Measurements from ENCODE around the gene TMOD1. TPM values are rescaled to one million over a fixed set of nuclear protein-coding genes. Genes with fewer than 3 reads are reported as not detected.

TMOD1 gene
- total RNA-seq, 1 donor from 2014 or later: 1.9 TPM

DNA sequence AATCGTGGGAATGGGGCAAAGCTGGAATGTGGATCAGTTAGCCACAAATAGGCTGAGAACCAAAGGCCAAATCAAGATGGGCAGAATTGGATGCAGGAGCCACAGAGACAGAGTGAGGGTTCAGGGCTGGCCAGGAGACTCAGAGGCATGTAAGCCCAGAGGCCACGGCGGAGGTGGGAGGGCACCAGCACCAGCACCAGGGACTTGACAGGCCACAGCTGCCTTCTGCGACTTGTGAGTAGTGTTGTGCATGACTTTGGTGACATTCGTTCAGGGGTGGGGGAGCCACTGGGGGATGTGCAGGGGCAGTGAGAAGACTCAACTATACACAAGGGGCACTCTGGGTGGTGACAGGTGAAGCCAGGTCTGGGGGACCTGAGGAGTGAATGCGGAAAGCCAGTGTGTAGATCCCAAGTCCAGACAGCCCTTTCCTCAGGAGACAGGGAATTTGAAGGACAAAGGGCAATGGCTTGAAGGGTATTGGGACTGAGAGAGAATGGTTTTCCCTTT is 53.2 kb downstream of the TMOD1 start:
- H3K4me3 Mint-ChIP-seq: no peak overlapping the region
- ChIA-PET CTCF (no interaction called here), POLR2A (no interaction called here)
- no peaks in the 10 kb centered on the region for H3K4me1 Mint-ChIP-seq
- TF ChIP-seq, protein P1, sequence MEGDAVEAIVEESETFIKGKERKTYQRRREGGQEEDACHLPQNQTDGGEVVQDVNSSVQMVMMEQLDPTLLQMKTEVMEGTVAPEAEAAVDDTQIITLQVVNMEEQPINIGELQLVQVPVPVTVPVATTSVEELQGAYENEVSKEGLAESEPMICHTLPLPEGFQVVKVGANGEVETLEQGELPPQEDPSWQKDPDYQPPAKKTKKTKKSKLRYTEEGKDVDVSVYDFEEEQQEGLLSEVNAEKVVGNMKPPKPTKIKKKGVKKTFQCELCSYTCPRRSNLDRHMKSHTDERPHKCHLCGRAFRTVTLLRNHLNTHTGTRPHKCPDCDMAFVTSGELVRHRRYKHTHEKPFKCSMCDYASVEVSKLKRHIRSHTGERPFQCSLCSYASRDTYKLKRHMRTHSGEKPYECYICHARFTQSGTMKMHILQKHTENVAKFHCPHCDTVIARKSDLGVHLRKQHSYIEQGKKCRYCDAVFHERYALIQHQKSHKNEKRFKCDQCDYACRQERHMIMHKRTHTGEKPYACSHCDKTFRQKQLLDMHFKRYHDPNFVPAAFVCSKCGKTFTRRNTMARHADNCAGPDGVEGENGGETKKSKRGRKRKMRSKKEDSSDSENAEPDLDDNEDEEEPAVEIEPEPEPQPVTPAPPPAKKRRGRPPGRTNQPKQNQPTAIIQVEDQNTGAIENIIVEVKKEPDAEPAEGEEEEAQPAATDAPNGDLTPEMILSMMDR (IDR thresholded peaks at IDR 0.05): no peak
- DNase-seq (no peak), ATAC-seq (ENCODE audit: low read depth) (no peak)
- H3K36me3 Mint-ChIP-seq (ENCODE audit: low read depth): no peaks in the 10 kb centered on the region
- H3K27ac Mint-ChIP-seq: no peak overlapping the region
- intact Hi-C loops (cut with micrococcal nuclease): no loop called here
- H3K9me3 Mint-ChIP-seq: no peaks in the 10 kb centered on the region
- H3K27me3 Mint-ChIP-seq: peaks cover 23% of the 10 kb centered on the region

DNA sequence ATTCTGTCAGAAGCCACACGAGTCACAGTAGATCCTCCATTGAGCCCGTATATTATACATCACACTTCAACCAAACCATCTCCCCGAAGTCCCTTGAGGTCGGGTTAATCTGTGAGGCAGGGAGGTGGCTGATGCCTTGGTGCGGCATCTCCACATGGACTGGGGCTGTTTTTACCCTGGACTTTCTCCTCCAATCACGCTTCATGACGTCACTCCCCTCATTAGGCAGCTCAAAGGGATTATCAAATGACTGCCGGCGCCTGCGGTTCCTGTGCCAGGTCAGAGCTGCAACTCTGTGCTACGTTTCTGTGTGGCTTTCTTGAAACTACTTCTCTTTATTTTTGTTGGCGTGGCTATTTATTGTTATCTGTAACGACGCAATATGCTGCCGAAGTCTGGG is 53.7 kb downstream of the TMOD1 start:
- TF ChIP-seq, protein P1 (IDR thresholded peaks at IDR 0.05): no peak
- Mint-ChIP-seq H3K36me3 (ENCODE audit: low read depth) (no peaks in the 10 kb centered on the region), H3K4me3 (no peak overlapping the region), H3K27ac (no peak overlapping the region), H3K9me3 (no peaks in the 10 kb centered on the region), H3K27me3 (peaks cover 25% of the 10 kb centered on the region), H3K4me1 (no peaks in the 10 kb centered on the region)
- DNase-seq: no peak
- intact Hi-C loops (cut with micrococcal nuclease): no loop called here
- ATAC-seq (ENCODE audit: low read depth): no peak
- ChIA-PET CTCF (no interaction called here), POLR2A (no interaction called here)

DNA sequence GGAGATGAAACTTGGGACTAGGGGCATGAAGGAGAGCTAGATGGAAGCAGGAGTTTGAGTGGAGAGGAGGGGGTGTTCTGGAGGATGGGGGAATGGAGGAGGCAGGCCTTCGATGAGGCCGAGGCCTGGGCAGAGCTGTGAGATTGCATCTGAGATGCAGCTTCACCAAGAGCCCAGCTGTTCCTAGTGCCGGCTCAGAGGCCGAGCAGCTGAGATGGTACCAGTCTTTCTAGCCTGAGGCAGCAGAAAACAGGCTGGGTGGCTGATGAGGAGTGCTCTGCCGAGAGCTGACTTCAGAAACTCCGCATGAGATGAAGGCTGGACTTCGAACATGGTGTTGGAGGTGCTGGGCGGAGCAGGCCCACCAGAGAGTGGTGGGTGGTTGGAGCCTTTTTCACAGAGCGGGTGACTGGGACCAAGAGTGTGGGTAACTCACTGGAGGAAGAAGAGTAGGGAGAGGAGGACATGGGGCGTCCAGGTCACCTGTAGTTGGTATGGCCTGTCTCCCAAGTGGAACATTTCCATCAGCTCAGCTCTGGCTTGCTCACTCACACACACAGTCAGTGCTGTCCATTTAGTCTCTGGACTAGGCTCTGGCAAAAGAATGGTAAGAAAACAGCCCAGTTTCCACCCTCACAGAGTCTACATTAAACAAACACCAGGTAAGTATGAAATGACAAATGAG is 54.7 kb downstream of the TMOD1 start:
- intact Hi-C loops (cut with micrococcal nuclease): no loop called here
- no peak overlapping the region for H3K4me3 Mint-ChIP-seq
- ATAC-seq (ENCODE audit: low read depth) (no peak), DNase-seq (no peak)
- TF ChIP-seq, protein P1 (IDR thresholded peaks at IDR 0.05): no peak
- no peaks in the 10 kb centered on the region for H3K4me1 Mint-ChIP-seq
- H3K27ac Mint-ChIP-seq: no peak overlapping the region
- no peaks in the 10 kb centered on the region for H3K36me3 Mint-ChIP-seq (ENCODE audit: low read depth)
- POLR2A ChIA-PET: no interaction called here
- H3K27me3 Mint-ChIP-seq: peaks cover 24% of the 10 kb centered on the region
- H3K9me3 Mint-ChIP-seq: no peaks in the 10 kb centered on the region
- CTCF ChIA-PET: no interaction called here

DNA sequence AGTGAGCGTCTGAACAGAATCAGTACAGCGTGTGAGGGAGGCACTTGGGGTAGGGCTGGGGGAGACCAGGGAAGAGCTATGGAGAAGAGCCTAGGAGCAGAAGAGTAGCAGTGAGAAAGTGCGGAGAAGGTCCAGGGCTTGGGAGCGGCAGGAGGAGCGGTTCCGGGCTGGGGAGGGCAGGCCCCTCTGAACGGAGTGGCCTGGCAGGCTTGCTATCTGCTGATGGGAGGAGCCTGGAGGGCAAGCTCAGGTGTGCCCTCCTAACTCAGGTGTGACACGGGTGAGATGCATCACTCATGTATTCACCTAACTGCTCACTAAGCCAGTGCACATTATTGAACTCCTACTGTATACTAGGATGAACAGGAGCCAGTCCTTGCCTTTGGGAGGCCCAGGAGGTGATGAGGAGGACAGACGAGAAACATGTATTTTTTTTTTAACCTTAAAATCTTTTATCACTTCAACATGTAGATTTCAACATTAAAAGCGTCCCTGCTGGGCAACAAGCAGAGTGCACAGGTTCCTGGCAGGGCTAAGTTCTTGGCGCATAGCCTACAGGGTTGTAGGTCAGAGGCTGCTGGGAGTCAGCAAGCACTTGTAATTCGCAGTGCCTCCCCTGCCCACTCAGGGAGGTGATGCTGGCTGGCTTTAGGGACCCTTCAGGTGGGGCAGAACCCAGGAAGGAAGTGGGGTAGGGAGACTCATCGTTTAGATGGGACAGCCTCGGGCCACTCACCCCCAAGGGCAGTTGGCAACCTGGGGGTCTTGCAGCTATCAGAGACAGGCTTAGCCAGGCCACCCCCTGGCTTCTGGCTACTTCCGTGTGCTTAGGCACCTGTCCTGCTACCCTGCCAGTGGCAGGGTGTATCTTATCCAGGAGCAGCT is 55.5 kb downstream of the TMOD1 start:
- Mint-ChIP-seq H3K36me3 (ENCODE audit: low read depth) (no peaks in the 10 kb centered on the region), H3K27ac (no peak overlapping the region), H3K4me3 (no peak overlapping the region), H3K9me3 (no peaks in the 10 kb centered on the region), H3K4me1 (no peaks in the 10 kb centered on the region), H3K27me3 (peaks cover 23% of the 10 kb centered on the region)
- DNase-seq (no peak), ATAC-seq (ENCODE audit: low read depth) (no peak)
- POLR2A ChIA-PET: no interaction called here
- TF ChIP-seq, protein P1 (IDR thresholded peaks at IDR 0.05): no peak
- intact Hi-C loops (cut with micrococcal nuclease): no loop called here
- CTCF ChIA-PET: no interaction called here

DNA sequence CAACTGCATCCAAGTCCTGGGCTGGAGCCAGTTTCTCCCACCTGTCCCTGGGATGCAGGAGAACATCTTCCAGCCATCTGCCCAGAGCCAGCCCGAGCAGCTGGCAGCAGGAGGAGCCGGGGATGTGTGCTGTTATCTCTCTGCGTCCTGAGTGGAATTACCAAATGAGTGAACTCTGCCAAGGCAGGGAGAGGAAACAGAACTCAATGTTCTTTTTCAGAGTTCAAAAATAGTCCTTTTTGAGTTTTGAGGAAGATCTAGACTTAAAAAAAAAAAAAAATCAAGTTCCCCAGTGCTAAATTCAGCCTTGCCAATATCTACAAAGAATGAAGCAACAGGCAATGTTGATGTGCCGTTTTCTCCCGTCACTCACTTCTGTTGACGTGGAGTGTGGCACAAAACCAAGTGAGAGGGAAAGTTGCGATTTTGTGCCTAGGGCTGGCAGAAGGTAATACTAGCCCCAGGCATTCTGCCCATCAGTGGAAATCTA is 56.2 kb downstream of the TMOD1 start:
- H3K36me3 Mint-ChIP-seq (ENCODE audit: low read depth): no peaks in the 10 kb centered on the region

More for the DNA sequence above, 56.2 kb downstream of the TMOD1 start:
- CTCF ChIA-PET: no interaction called here
- Mint-ChIP-seq H3K27me3 (peaks cover 22% of the 10 kb centered on the region), H3K9me3 (no peaks in the 10 kb centered on the region), H3K27ac (no peak overlapping the region), H3K4me1 (no peaks in the 10 kb centered on the region), H3K4me3 (no peak overlapping the region)
- TF ChIP-seq, protein P1 (IDR thresholded peaks at IDR 0.05): no peak
- POLR2A ChIA-PET: no interaction called here
- no peak for ATAC-seq (ENCODE audit: low read depth)
- no peak for DNase-seq
- intact Hi-C loops (cut with micrococcal nuclease): no loop called here
